Right lobe of liver (tissue), 6 donors: ENCODE data around the gene RPL4. TPM values are rescaled to one million over a fixed set of nuclear protein-coding genes. Genes with fewer than 3 reads are reported as not detected.
"Not testable (repeated sequence)": the region's sequence is repeated elsewhere in the genome, so short reads cannot be mapped to it uniquely, and the experiment has no call there.

Source experiments
- ATAC-seq, 4 donors: fragments of 200-7000 bp; cut with Tn5 transposase; one replicate each; pipeline ENCODE4 v1.9.1; 2020; ENCODE audit warnings: mild to moderate bottlenecking in 4 of 4, moderate library complexity in 4 of 4
- DNase-seq, 3 donors: peaks; one replicate each; pipeline ENCODE4 v3.0.0-alpha.2; 2020
- H3K27ac ChIP-seq, 3 donors: fragments of 200-600 bp; one replicate each; pipeline ENCODE4 v1.8.0; 2022
- H3K27me3 ChIP-seq, 2 donors: fragments of 200-600 bp; one replicate each; pipeline ENCODE4 v1.8.0; 2022
- H3K36me3 ChIP-seq, 4 donors: fragments of 200-600 bp; sonication (generic) in 1 of 4; one replicate each; pipeline versions ENCODE4 v1.5.1 to v1.8.0; 2017 to 2022; ENCODE audit warnings: control low read depth in 1 of 4
- H3K4me1 ChIP-seq, 4 donors: fragments of 200-600 bp; sonication (generic) in 1 of 4; one replicate each; pipeline versions ENCODE4 v1.5.1 to v1.8.0; 2017 to 2022; ENCODE audit warnings: control low read depth in 1 of 4
- H3K4me3 ChIP-seq, 3 donors: fragments of 200-600 bp; one replicate each; pipeline ENCODE4 v1.8.0; 2022
- H3K9me3 ChIP-seq, 4 donors: fragments of 200-600 bp; sonication (generic) in 1 of 4; one replicate each; pipeline versions ENCODE4 v1.5.1 to v1.8.0; 2017 to 2022; ENCODE audit warnings: control low read depth in 1 of 4
- CTCF ChIP-seq, 4 donors: fragments of 200-600 bp in 3 of 4; fragments of 450-650 bp in 1 of 4; IDR thresholded peaks; one replicate each; pipeline versions ENCODE4 v1.5.1 to v1.8.0; 2016 to 2022; ENCODE audit warnings: antibody characterized with exemption in 4 of 4, mild to moderate bottlenecking in 2 of 4
- POLR2A ChIP-seq: fragments of 450-650 bp; IDR thresholded peaks from one replicate; pipeline ENCODE4 v1.6.1; 2017; ENCODE audit warnings: antibody characterized with exemption, mild to moderate bottlenecking
- WGBS: methylation state at CpG from one replicate; pipeline ENCODE4 v1.1.6; 2018; ENCODE audit warnings: low coverage, low lambda C conversion rate; ENCODE audit not compliant: insufficient coverage; ENCODE audit errors: missing lambda C conversion rate; 5-methylcytosine and 5-hydroxymethylcytosine counted together
- intact Hi-C, 2 donors: fragments of 100-400 bp; cut with DNase I; formaldehyde crosslinking; loops; one replicate each; pipeline versions ENCODE4 v1.11.2 to v1.14.1; 2022
- total RNA-seq, 6 experiments: library from RNA; depleted of rRNA in 2 of 6; stranded (reverse); fragments of >200 nt in 2 of 6; fragmentation: NEBNext Ultra II Directional in 3 of 6; extraction: Animal tissue kit (Norgen Biotek cat#: 25700) in 3 of 6; gene quantifications; one replicate each; pipeline versions ENCODE4 v1.1.0 to v1.2.4, GENCODE V29; 2016 to 2023
- donor health status: DM: no; HTN: yes; CAD: no.
- donor health status: DM: no; HTN: no; CAD: no.
- donor health status: DM: no; HTN: no; CAD: no.
- donor health status: DM: no; HTN: yes; CAD: no.
- donor health status: DM: no; HTN: yes; CAD: no.

RPL4 gene
- total RNA-seq, 6 experiments from 2014 or later = 643 to 1,390 (median 819) TPM

DNA sequence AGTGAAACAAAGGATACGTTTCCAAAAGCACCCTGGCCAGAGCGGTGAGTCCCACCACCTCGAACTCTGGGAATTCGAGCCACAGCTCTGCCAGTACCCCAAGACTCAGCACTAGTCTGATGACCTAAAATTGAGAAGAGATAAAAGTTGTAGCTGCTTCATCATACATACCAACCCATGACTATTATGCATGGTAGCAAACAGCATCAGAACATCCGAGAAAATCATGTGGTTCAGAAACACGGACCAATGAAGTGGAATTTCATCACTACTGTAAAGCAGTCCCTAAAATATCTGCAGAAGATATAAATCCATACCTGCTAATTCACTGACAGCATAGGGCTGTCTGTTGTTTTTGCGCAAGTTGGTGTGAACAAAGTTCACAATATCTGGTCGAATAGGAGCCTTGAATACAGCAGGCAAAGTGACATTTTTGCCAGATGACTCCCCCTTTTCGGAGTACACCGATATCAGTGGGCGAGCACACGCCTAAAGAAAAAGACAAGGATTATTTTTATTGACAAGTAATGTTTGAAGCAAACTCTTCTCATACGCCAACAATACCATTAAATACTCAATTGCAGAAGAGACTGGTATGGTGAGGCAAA lies 1.5 kb downstream of the RPL4 start:
- 28% methylated on average over 13 of the region's 13 CpGs for WGBS
- H3K9me3 ChIP-seq, DNase-seq, intact Hi-C loops, ATAC-seq, H3K27me3 ChIP-seq: not testable (repeated sequence)
- Histone ChIP-seq H3K36me3 (peaks cover 8 to 52% (median 33%) of the 10 kb centered on the region in 4 donors), H3K4me1 (peaks cover 0 to 26% (median 7%) of the 10 kb centered on the region in 4 donors), H3K4me3 (peak overlapping the region; percentile 83 to 97 (median 95)), H3K27ac (peak overlapping the region in 2 of 3 donors; percentile 94 to 97)
- TF ChIP-seq POLR2A = peak; percentile 29

DNA sequence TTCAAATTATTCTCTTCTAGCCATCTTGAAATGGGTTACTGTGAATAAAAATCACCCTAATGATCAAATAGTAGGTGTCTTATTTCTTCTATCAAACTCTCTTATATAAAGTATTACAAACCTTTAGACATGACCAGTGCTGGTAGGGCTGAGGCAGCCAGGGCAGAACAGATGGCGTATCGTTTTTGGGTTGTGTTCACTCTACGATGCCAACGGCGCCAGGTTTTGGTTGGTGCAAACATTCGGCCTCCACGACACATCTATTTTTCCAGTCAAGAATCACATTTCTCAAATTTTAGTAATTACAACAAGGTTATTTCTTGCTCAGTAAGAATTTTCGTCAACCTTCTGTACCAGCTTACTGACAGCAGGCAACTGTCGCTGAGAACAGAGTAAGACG lies 2.2 kb downstream of the RPL4 start:
- H3K9me3 ChIP-seq = no peaks in the 10 kb centered on the region
- no peak overlapping the region for H3K4me3 ChIP-seq
- H3K27me3 ChIP-seq = no peaks in the 10 kb centered on the region
- DNase-seq (no peak), ATAC-seq (no peak)
- peaks cover 0 to 26% (median 7%) of the 10 kb centered on the region in 4 donors for H3K4me1 ChIP-seq
- WGBS = 75% methylated on average over 10 of the region's 10 CpGs
- intact Hi-C loops = no loop called here
- peaks cover 8 to 56% (median 34%) of the 10 kb centered on the region in 4 donors for H3K36me3 ChIP-seq
- no peak overlapping the region for H3K27ac ChIP-seq
- TF ChIP-seq CTCF (IDR thresholded peaks at IDR 0.05) = no peak
- TF ChIP-seq POLR2A = no peak

DNA sequence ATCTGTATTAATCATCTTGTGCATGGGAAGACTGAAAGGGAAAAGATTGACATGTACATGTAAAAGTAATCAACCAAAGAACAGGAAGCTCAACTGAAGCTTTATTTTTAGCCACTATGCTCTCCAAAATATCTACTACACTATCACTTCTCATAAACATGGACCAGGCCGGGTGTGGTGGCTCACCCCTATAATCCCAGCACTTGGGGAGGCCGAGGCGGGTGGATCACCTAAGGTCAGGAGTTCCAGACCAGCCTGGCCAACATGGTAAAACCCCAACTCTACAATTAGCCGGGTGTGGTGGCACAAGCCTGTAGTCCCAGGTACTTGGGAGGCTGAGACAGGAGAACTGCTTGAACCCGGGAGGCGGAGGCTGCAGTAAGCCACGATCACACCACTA lies 4.3 kb downstream of the RPL4 start:
- WGBS = 82% methylated on average over 3 of the region's 7 CpGs
- H3K4me3 ChIP-seq, H3K9me3 ChIP-seq, DNase-seq, H3K27ac ChIP-seq, ATAC-seq, H3K27me3 ChIP-seq, intact Hi-C loops: not testable (repeated sequence)
- Histone ChIP-seq H3K4me1 (peaks cover 0 to 34% (median 12%) of the 10 kb centered on the region in 4 donors), H3K36me3 (peaks cover 8 to 56% (median 34%) of the 10 kb centered on the region in 4 donors)

DNA sequence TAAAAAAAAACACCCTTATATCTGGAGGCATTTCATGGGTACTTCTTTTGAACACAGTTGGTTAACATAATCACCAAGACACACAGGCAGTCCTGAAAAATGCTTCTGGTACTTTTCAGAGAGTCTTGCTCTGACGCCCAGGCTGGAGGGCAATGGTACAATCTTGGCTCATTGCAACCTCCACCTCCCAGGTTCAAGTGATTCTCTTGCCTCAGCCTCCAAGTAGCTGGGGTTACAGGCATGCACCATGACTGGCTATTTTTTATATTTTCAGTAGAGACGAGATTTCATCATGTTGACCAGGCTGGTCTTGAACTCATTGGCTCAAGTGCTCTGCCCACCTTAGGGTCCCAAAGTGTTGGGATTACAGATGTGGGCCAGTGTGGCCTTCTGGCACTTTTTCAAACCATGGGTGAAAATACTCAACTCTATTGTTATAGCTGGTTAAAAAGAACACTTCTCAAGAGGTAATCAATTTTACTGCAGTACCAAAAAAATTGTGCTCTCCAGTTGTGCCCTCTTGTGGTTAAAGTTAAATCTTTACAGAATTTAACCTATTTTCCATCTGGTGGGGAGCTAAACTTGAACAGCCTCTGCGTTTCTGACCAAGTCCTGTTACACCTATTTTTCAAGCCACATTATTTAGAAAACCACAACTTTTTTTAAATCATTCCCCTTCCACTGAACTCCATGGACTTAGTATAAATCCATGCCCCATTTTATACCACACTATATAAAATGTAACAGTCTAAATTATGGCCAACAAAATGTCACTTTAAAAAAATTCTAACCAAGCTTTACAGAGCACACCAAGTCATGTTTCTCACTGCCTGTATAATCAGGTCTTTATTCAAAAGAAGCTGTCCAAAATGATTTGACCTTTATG lies 5.9 kb downstream of the RPL4 start:
- WGBS = 50% methylated on average over 2 of the region's 3 CpGs
- TF ChIP-seq POLR2A (no peak), CTCF (IDR thresholded peaks at IDR 0.05) (peak; percentile 30 to 48 (median 42))
- H3K4me1 ChIP-seq = peaks cover 0 to 48% (median 17%) of the 10 kb centered on the region in 4 donors
- H3K36me3 ChIP-seq = peaks cover 8 to 61% (median 35%) of the 10 kb centered on the region in 4 donors
- H3K9me3 ChIP-seq = no peaks in the 10 kb centered on the region
- intact Hi-C loops = loop anchor here (10.0 kb wide), 2 partner anchors 114 to 204 kb away; partner anchors contain the start of genes MAP2K1 (in 2 of the 2) and DIS3L (in 1 of the 2)
- no peak overlapping the region for H3K4me3 ChIP-seq
- H3K27ac ChIP-seq = peak overlapping the region in 1 of 3 donors; percentile 0
- peak in 1 of 4 donors; percentile 4 for ATAC-seq
- no peaks in the 10 kb centered on the region for H3K27me3 ChIP-seq
- DNase-seq = no peak

DNA sequence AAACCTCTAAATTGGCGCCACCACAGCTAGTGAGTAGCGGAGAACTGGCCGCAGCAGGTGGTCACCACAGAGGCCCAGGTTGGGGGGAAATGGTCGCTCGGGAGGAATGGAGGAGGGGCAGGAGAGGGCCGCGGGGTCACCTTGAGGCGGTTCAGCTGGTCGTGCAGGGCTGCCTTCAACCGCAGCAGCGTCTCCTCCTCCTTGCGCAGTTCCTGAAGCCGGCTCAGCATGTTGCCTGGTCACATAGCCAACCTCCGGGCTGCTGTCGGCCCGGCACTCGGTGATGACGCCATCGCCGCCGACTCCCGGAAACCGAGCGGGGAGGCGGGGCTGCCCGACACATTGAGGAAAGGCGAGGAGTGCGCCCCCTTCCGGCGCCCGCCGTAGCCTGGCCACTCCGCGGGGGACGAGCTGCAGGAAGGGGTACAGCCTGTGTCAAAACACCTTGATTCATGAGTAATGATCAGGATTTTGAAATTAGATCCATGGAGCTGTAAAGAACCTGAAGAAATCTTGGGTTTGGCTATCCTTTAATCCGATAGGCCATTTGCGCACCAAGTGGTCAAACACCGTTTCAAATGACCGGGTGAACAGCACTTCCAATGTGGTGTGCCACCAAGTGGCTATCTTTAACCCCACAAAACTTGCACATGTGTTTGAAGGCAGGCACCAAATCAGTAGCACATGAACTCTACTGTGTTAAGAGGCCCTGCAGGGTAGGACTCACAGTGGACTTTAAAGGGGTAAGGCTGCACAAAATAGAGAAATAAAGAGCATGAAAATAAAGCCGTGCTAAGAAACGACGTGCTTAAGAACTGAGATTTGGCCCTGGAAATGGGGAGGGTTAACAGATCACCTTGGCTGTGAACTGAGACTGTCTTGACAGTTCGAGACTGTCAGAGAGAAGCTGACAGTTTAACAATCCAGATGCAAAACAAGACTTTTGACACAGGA lies 6.9 kb downstream of the RPL4 start, which contains the start of gene SNAPC5:
TSS of gene SNAPC5 (minus strand) at position 261 of the 954 bp plus-strand sequence. CDS start at position 230, 31 bp downstream.
- ATAC-seq = peak; percentile 95 to 97 (median 96)
- intact Hi-C loops = loop anchor here (10.0 kb wide), 2 partner anchors 113 to 203 kb away; partner anchors contain the start of genes MAP2K1 (in 2 of the 2) and DIS3L (in 1 of the 2)
- WGBS = 5% methylated on average over 35 of the region's 43 CpGs
- Histone ChIP-seq H3K27ac (peak within 1 kb of the TSS; percentile 65 to 85 (median 75)), H3K36me3 (peaks cover 8 to 65% (median 33%) of the 10 kb centered on the region in 4 donors), H3K9me3 (no peaks in the 10 kb centered on the region), H3K4me1 (peaks cover 0 to 39% (median 12%) of the 10 kb centered on the region in 4 donors), H3K4me3 (peak within 1 kb of the TSS; percentile 83 to 93 (median 90)), H3K27me3 (no peaks in the 10 kb centered on the region)
- DNase-seq = peak; percentile 96 to 97 (median 97)
- TF ChIP-seq POLR2A = peak; percentile 80
- peak; percentile 98 to 99 (median 98) for TF ChIP-seq CTCF (IDR thresholded peaks at IDR 0.05)
